CD4-positive, alpha-beta T cell treated with Interleukin-12 subunit alpha and Interleukin-12 subunit beta, for 1 hour (primary cell): ENCODE data around the gene RGCC.
"Not testable (repeated sequence)": the region's sequence is repeated elsewhere in the genome, so short reads cannot be mapped to it uniquely, and the experiment has no call there.

Source experiments
- DNase-seq: peaks from one replicate; pipeline ENCODE4 v3.0.0-alpha.2; 2020

Gene RGCC

GRCh38 chr13:41492432-41493260 lies 35.3 kb downstream of the RGCC start:
- DNase-seq: peak; percentile 66

- no peak for DNase-seq
These were observed 36.9 kb downstream of the RGCC start for GRCh38 chr13:41494202-41494601.

DNA sequence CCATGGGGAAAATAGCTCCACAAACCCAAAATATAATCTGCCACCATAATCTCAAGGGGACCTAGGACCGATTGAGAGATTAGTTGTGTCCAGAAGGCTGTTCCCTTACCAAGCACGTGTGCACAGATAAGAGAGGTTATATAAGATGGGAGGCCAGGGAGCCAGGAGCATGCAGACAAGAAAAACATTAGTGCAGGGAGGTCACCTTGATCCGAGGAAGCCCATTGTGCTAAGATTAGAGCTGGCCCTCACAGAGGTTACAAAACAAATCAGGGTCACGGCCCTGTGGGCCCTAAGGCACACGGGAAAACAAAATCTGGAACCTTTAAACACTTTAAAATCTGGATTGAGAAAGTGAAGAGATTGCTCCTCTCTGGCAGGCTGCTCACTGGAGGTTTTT lies 37.7 kb downstream of the RGCC start:
- DNase-seq: no peak

DNA sequence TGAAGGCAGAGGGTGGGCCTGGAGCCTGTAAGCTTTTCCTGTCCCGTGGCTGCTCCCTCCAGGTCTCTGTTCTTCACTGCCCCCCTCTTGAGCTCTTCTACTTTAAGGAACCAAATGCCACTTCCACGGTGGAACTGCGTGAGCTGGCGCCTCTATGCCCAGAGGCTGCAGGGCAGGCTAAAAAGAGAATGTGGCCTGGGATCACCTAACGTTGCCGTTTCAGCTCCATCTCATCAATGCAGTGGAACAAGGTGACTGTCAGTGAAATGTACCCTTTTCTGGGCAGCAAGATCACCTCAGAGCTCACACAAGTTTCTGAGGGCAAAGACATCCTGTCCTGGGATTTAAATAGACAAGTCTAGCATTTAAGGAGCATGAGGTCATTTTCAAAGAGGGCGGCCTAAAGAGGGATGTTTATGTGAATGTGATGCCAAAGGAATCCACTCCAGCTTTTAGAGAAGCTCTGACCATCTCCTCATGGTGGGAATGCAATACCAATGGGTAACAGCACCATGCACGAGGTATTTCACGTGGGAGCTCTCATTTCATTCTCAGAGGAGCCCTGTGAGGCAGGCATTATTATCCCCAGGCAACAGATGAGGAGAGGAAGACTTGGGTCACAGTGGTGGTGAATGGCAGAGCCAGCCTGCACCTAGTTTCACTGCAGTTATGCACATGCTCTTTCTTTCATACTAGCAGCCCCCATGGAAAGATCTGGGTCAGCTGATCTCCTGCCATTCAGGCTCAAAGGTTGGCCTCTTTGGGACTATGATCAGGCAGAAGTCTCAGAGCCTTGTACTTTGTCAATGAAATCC lies 39.3 kb downstream of the RGCC start:
- DNase-seq: no peak

GRCh38 chr13:41497436-41497835 lies 40.1 kb downstream of the RGCC start:
- no peak for DNase-seq

- no peak for DNase-seq
These were observed 42.1 kb downstream of the RGCC start for GRCh38 chr13:41499452-41499851.

DNA sequence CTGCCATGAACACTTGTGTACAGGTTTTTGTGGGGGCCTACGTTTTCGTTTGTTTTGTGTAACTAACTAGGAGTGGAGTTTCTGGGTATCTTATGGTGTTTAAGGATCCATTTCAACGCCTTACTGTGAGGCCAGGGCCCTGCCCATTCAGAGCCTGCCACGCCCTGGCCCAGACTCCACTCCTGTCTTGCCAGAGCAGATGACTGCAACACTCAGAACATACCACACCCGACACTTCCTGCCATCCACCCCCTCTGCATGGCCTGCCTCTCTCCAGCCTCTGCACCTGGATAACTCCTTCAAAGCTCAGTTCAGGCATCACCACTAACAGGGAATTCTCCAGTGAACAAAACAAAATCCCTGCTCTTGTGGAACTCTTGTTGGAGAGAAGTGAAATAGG lies 43.2 kb downstream of the RGCC start:
- peak; percentile 28 for DNase-seq

DNA sequence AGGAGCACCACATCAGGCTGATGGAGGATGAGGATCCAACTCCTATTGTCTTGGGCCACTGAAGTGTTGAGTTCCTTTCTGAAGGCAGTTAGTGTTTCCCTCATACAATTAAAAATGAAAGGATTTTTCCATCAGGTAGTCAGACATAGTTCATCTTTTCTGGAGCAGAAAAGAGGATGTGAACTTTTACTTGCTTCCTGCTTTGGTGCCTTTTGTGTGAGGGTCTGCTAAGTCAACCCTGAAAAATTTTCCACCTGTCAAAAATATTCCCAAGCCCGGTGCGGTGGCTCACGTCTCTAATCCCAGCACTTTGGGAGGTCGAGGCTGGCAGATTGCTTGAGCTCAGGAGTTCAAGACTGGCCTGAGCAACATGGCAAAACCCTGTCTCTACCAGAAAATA lies 43.9 kb downstream of the RGCC start:
- no peak for DNase-seq

- no peak for DNase-seq
These were observed 44.7 kb downstream of the RGCC start for GRCh38 chr13:41502031-41502430.

DNA sequence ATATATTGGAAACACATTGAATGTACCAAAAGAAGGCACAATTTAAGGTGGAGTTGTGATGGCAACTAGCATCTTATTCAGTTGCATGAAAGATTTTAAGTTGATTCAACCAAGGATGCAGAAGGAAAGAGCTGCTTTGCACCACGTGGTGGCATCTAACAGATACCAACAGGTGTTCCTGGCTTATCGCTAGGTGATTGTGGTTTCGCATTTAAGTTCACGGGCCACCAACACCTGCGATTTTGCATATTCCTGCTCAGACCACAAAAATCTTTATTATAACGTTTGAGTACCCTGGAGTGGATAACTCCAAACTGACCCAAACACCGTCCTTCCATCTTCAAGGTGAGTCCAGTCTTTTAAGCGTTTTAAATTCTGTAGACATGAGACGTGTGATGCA lies 45.3 kb downstream of the RGCC start:
- DNase-seq: peak; percentile 40

DNA sequence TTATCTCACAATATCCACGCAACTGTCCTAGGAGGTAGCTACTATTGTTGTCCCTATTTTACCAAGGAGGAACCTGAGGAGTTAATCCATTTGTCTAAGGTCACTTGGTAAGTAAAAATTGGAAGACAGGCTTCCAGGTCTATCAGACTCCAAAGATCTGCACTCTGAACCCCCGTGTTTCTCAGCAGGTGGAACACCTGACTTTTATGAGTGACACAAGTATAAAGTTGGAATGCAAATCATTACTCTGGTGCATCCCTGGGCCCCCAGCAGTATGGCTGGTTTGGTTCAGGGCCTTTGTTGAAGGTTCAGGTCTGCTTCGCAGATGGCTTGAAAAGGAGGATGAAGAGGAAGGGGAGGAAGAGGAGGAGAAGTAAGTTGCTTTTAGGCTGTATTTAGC lies 46.0 kb downstream of the RGCC start:
- DNase-seq: no peak

- DNase-seq: not testable (repeated sequence)
These were observed 47.3 kb downstream of the RGCC start for GRCh38 chr13:41504657-41505056.

- DNase-seq: no peak
These were observed 48.0 kb downstream of the RGCC start for GRCh38 chr13:41505209-41505835.

DNA sequence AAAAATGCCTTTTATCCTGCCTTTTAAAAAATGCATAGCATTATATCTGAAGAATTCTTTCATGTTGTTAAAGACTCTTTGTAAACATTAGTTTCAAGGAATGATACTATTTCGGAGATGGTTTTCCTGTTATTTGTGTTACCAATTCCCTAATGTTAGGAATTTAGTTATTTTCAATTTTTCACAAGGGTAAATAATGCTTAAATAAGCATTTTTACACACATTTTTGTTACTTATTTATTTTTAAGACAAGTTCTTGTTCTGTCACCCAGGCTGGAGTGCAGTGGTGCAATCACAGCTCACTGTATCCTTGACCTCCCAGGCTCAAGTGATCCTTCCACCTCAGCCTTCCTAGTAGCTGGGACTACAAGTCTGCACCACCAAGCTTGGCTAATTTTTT lies 49.0 kb downstream of the RGCC start:
- DNase-seq: no peak

DNA sequence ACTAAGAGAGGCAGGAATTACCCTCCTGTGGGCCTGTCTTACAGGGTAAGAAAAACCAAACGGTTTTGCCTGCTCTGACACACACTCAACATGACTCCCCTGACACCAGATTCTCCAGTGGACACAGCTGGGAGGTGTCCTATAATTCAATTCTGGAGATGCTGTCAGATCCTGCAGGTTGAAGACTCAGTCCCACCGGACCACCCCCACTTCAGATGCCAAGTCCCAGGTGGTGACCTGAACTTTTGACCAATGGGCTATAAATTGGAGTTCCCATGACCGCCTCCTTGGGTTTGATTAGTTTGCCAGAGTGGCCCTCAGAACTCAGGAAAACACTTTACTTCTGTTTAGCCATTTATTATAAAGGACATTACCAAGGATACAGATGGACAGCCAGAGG lies 52.6 kb downstream of the RGCC start:
- DNase-seq: no peak

- DNase-seq: no peak
These were observed 54.5 kb downstream of the RGCC start for GRCh38 chr13:41511827-41512226.

GRCh38 chr13:41512441-41512840 lies 55.1 kb downstream of the RGCC start:
- DNase-seq: no peak

- DNase-seq: no peak
These were observed 56.2 kb downstream of the RGCC start for GRCh38 chr13:41513600-41513999.

GRCh38 chr13:41514853-41515395 lies 57.6 kb downstream of the RGCC start:
- DNase-seq: no peak

- no peak for DNase-seq
These were observed 58.3 kb downstream of the RGCC start for GRCh38 chr13:41515491-41516139.

- DNase-seq: no peak
These were observed 58.8 kb downstream of the RGCC start for GRCh38 chr13:41516166-41516565.

GRCh38 chr13:41516760-41517159 lies 59.4 kb downstream of the RGCC start:
- DNase-seq: no peak
